ENCODE measurements around the gene CDHR1. TPM values are rescaled to one million over a fixed set of nuclear protein-coding genes. Genes with fewer than 3 reads are reported as not detected.

Gene CDHR1
- total and polyA plus RNA-seq, 10 of the 15 experiments (the other 5 are each of a cell fraction or from before 2014, with no cell fraction given), result 0.17 to 3.0 (median 0.34) TPM

- no peaks in the 10 kb centered on the region; the same call in 1 of the 2 replicates for H4K20me1 ChIP-seq (ENCODE audit: control insufficient read depth, insufficient read depth)
- peak overlapping the region; percentile 54; the same call in 1 of the 2 replicates for H3K27ac ChIP-seq (ENCODE audit: control insufficient read depth, insufficient read depth)
- ChIA-PET SMC1A (ENCODE audit: uncharacterized antibody, unreplicated experiment) (interaction anchor here (0.8 to 8.3 kb wide), 7 partner anchors 8 to 41 kb away, joined by 3 to 70 read pairs (median 4); no protein-coding TSS in a partner anchor), POLR2A (interaction anchor here (0.6 to 2.7 kb wide), 6 partner anchors 10 to 33 kb away, joined by 3 to 10 read pairs (median 6); no protein-coding TSS in a partner anchor), RAD21 (ENCODE audit: unreplicated experiment) (interaction anchor here (0.6 to 4.2 kb wide), 4 partner anchors 11 to 40 kb away, joined by 3 to 31 read pairs (median 4); no protein-coding TSS in a partner anchor), CTCF (interaction anchor here (1.3 to 25.5 kb wide), 4 partner anchors 11 to 37 kb away, joined by 4 to 788 read pairs (median 59); partner anchors contain the start of genes CDHR1 and GHITM)
- peak overlapping the region; percentile 73 for H3K4me2 ChIP-seq (ENCODE audit: control insufficient read depth, insufficient read depth)
- no peak overlapping the region for H2AFZ ChIP-seq (ENCODE audit: control insufficient read depth, low read depth, low read length)
- no peaks in the 10 kb centered on the region for H3K9me3 ChIP-seq (replicated peaks; ENCODE audit: control insufficient read depth, insufficient read depth, low read length)
- DNase-seq (ENCODE audit: low read depth, low spot score) (no peak), FAIRE-seq (no peak), ATAC-seq (peak; percentile 71)
- no peaks in the 10 kb centered on the region for H3K27me3 ChIP-seq (replicated peaks in 1 of 2; ENCODE audit: control insufficient read depth in 2 of 2, insufficient read depth in 2 of 2, low read length in 1 of 2)
- H3K79me2 ChIP-seq (ENCODE audit: control insufficient read depth, insufficient read depth, low read length), result peaks cover 70% of the 10 kb centered on the region
- no TSS peak for BruUV-seq (replicated peaks)
- no peak overlapping the region for H3K9ac ChIP-seq (ENCODE audit: control insufficient read depth, insufficient read depth, low read length)
- H3K4me1 ChIP-seq (ENCODE audit: control insufficient read depth, insufficient read depth, low read length), result peaks cover 24% of the 10 kb centered on the region
- H3K36me3 ChIP-seq (ENCODE audit: control insufficient read depth in 2 of 2, insufficient read depth in 2 of 2, low read length in 1 of 2), result peaks cover 7 to 9% of the 10 kb centered on the region in 2 experiments
- peak overlapping the region; percentile 81 for H3K4me3 ChIP-seq
- WGBS (ENCODE audit: insufficient coverage, insufficient replicate concordance, low lambda C conversion rate, missing lambda C conversion rate), result 30% methylated on average over 4 of the region's 4 CpGs
- in situ Hi-C loops (cut with MboI), result no loop called here
- intact Hi-C loops (cut with micrococcal nuclease; ENCODE audit: unreplicated experiment), result no loop called here
- TF ChIP-seq SP1 (IDR thresholded peaks at IDR 0.05; ENCODE audit: low read depth, low read length), result no peak
- no peak for TF ChIP-seq MXI1 (IDR thresholded peaks at IDR 0.05; ENCODE audit: low read depth, low read length)
- no peak for TF ChIP-seq RELA (IDR thresholded peaks at IDR 0.05; ENCODE audit: borderline replicate concordance, partially characterized antibody)
- TF ChIP-seq BACH1 (IDR thresholded peaks at IDR 0.05; ENCODE audit: borderline replicate concordance), result peak; percentile 24; the same call in 1 of the 2 replicates
- TF ChIP-seq IKZF1 (conservative IDR thresholded peaks at IDR 0.05), result peak; percentile 51; the same call in 1 of the 2 replicates
- 0 out of 2 replicates have a peak, but pooled peaks have one; percentile 17 for TF ChIP-seq NKRF (conservative IDR thresholded peaks at IDR 0.05)
- TF ChIP-seq IKZF2 (IDR thresholded peaks at IDR 0.05), result peak; percentile 12 to 42; a peak in 2 of 4 replicates
- TF ChIP-seq CUX1 (IDR thresholded peaks at IDR 0.05; ENCODE audit: insufficient replicate concordance, low read depth, low read length), result no peak
- TF ChIP-seq DPF2 (IDR thresholded peaks at IDR 0.05), result 0 out of 2 replicates have a peak, but pooled peaks have one; percentile 36
- TF ChIP-seq PBX3 (IDR thresholded peaks at IDR 0.05; ENCODE audit: insufficient replicate concordance, low read depth, low read length), result peak; percentile 1
- peak; percentile 26; the same call in 1 of the 2 replicates for TF ChIP-seq POLR2A (IDR thresholded peaks at IDR 0.05; ENCODE audit: low read depth, low read length)
- TF ChIP-seq EED (IDR thresholded peaks at IDR 0.05; ENCODE audit: low read depth), result 0 out of 2 replicates have a peak, but pooled peaks have one; percentile 19
- TF ChIP-seq LARP7 (IDR thresholded peaks at IDR 0.05), result peak; percentile 44; the same call in 1 of the 2 replicates
- TF ChIP-seq FOXK2 (IDR thresholded peaks at IDR 0.05), result no peak
- 0 out of 3 replicates have a peak, but pooled peaks have one; percentile 45 for TF ChIP-seq POU2F2 (IDR thresholded peaks at IDR 0.05; ENCODE audit: borderline replicate concordance, low read depth, low read length)
Measured at GRCh38 chr10:84166620-84167288, 27.6 kb upstream of the CDHR1 start.
